Kidney (tissue), 14 donors: ENCODE data around the gene USH1C. TPM values are rescaled to one million over a fixed set of nuclear protein-coding genes. Genes with fewer than 3 reads are reported as not detected.

Experiments used
- DNase-seq, 5 donors: peaks; one replicate each; pipeline ENCODE4 v3.0.0-alpha.2; 2013 to 2020
- FAIRE-seq: peaks from 2 replicates; lab custom pipeline; 2012; peaks lifted over from hg19 to GRCh38; lab: Jason Lieb, UNC
- H3K27ac ChIP-seq, 2 donors: one replicate each; pipeline ENCODE4 v1.7.0; 2013; ENCODE audit warnings: low read depth in 2 of 2, low read length in 2 of 2, inconsistent platforms in 1 of 2
- H3K27me3 ChIP-seq: one replicate; pipeline ENCODE4 v1.7.1; 2013; ENCODE audit warnings: low read length, inconsistent platforms; ENCODE audit not compliant: control insufficient read depth, insufficient read depth
- H3K36me3 ChIP-seq, 3 donors: one replicate each; pipeline versions ENCODE4 v1.7.0 to v1.7.1; 2013; ENCODE audit warnings: low read length in 3 of 3, control low read depth in 1 of 3, inconsistent platforms in 1 of 3; ENCODE audit not compliant: insufficient read depth in 3 of 3, control insufficient read depth in 2 of 3
- H3K4me1 ChIP-seq, 3 donors: one replicate each; pipeline versions ENCODE4 v1.7.0 to v1.7.1; 2013; ENCODE audit warnings: low read length in 3 of 3, inconsistent platforms in 1 of 3, low read depth in 1 of 3; ENCODE audit not compliant: control insufficient read depth in 2 of 3, insufficient read depth in 2 of 3
- H3K4me3 ChIP-seq, 3 donors: one replicate each; pipeline versions ENCODE4 v1.7.0 to v1.8.1; 2013; ENCODE audit warnings: low read length in 3 of 3, control low read depth in 1 of 3, inconsistent platforms in 1 of 3
- H3K9ac ChIP-seq, 3 donors: one replicate each; pipeline versions ENCODE4 v1.7.0 to v1.7.1; 2013; ENCODE audit warnings: low read length in 3 of 3, control low read depth in 1 of 3, inconsistent platforms in 1 of 3
- H3K9me3 ChIP-seq, 3 donors: one replicate each; pipeline versions ENCODE4 v1.7.0 to v1.7.1; 2013; ENCODE audit warnings: low read length in 3 of 3, control low read depth in 1 of 3, inconsistent platforms in 1 of 3; ENCODE audit not compliant: control insufficient read depth in 2 of 3, insufficient read depth in 1 of 3
- CTCF ChIP-seq: IDR thresholded peaks from 3 replicates; pipeline ENCODE4 v1.5.1; 2012; ENCODE audit warnings: mild to moderate bottlenecking, moderate library complexity, borderline replicate concordance; ENCODE audit not compliant: insufficient read depth; ENCODE audit errors: extremely low read depth
- intact Hi-C: fragments of 100-400 bp; cut with DNase I; formaldehyde crosslinking; loops from one replicate; pipeline ENCODE4 v1.11.1; 2022
- polyA plus RNA-seq: library from polyadenylated mRNA; stranded (reverse); fragments of 350-450 nt; fragmentation: Illumina TruSeq; extraction: RNeasy Lipid Tissue Mini Kit (QIAGEN cat#74804); gene quantifications from one replicate; pipeline ENCODE4 v1.2.3, GENCODE V29; 2014; ENCODE audit warnings: low read depth, low replicate concordance; ENCODE audit not compliant: insufficient read depth
- total RNA-seq: library from RNA; stranded (reverse); fragmentation: NEBNext Ultra II Directional; extraction: Animal tissue kit (Norgen Biotek cat#: 25700); gene quantifications from one replicate; pipeline ENCODE4 v1.2.1, GENCODE V29; 2021
- donor health status: control.
- donor health status: control.
- donor health status: control.
- donor health status: control.
- donor health status: control.
- donor health status: DM: yes; HTN: yes; CAD: no.
- donor health status: Normal renal cell carcinoma (clear cell type).

Gene USH1C
- total and polyA plus RNA-seq, 2 donors from 2014 or later, result 38.6 to 107 TPM

- Histone ChIP-seq H3K9ac (no peak overlapping the region), H3K36me3 (no peaks in the 10 kb centered on the region), H3K4me3 (no peak overlapping the region), H3K9me3 (no peaks in the 10 kb centered on the region), H3K4me1 (no peaks in the 10 kb centered on the region), H3K27me3 (no peaks in the 10 kb centered on the region), H3K27ac (no peak overlapping the region)
- intact Hi-C loops, result no loop called here
- TF ChIP-seq CTCF, result no peak
- FAIRE-seq, result no peak
- no peak for DNase-seq
Observed at GRCh38 chr11:17551347-17552040, 7.3 kb upstream of the USH1C start.

- TF ChIP-seq CTCF, result no peak
- FAIRE-seq (no peak), DNase-seq (peak in 3 of 5 donors; percentile 45 to 51 (median 49))
- intact Hi-C loops, result no loop called here
- H3K9me3 ChIP-seq, result no peaks in the 10 kb centered on the region
- no peak overlapping the region for H3K4me3 ChIP-seq
- no peaks in the 10 kb centered on the region for H3K4me1 ChIP-seq
- H3K9ac ChIP-seq, result no peak overlapping the region
- no peaks in the 10 kb centered on the region for H3K36me3 ChIP-seq
- H3K27me3 ChIP-seq, result no peaks in the 10 kb centered on the region
- no peak overlapping the region for H3K27ac ChIP-seq
Observed at GRCh38 chr11:17550450-17551346, 6.5 kb upstream of the USH1C start.

GRCh38 chr11:17548444-17548843, 4.2 kb upstream of the USH1C start:
- no peaks in the 10 kb centered on the region for H3K27me3 ChIP-seq

More at GRCh38 chr11:17548444-17548843, 4.2 kb upstream of the USH1C start:
- Histone ChIP-seq H3K9ac (no peak overlapping the region), H3K4me3 (no peak overlapping the region), H3K4me1 (no peaks in the 10 kb centered on the region), H3K36me3 (no peaks in the 10 kb centered on the region), H3K27ac (no peak overlapping the region), H3K9me3 (no peaks in the 10 kb centered on the region)
- FAIRE-seq, result no peak
- intact Hi-C loops, result no loop called here
- TF ChIP-seq CTCF, result peak; percentile 38
- peak in 2 of 5 donors; percentile 36 to 42 for DNase-seq
